AG09319 (cell line): ENCODE measurements around the gene CLIC6.

ENCODE experiments used
- DNase-seq: peaks from one replicate; pipeline ENCODE4 v3.0.0-alpha.2; 2010; ENCODE audit warnings: low read depth; ENCODE audit errors: extremely low read depth
- CTCF ChIP-seq: IDR thresholded peaks from 2 replicates; pipeline ENCODE4 v1.5.1; 2011; ENCODE audit warnings: low read depth, mild to moderate bottlenecking, inconsistent platforms, low read length, moderate library complexity

CLIC6 gene

GRCh38 chr21:34745557-34746255 is 76.9 kb downstream of the CLIC6 start:
- peak; percentile 87 for TF ChIP-seq CTCF
- DNase-seq = peak; percentile 68

- no peak for DNase-seq
- TF ChIP-seq CTCF = no peak
Observed at GRCh38 chr21:34748862-34749261, 80.1 kb downstream of the CLIC6 start.

GRCh38 chr21:34754690-34755647 is 86.2 kb downstream of the CLIC6 start:
- TF ChIP-seq CTCF = no peak
- no peak for DNase-seq

GRCh38 chr21:34761758-34762330 is 93.0 kb downstream of the CLIC6 start:
- no peak for TF ChIP-seq CTCF
- DNase-seq = no peak

- no peak for TF ChIP-seq CTCF
- DNase-seq = no peak
Observed at GRCh38 chr21:34762786-34763185, 94.0 kb downstream of the CLIC6 start.

- TF ChIP-seq CTCF = no peak
Observed at GRCh38 chr21:34764715-34765284, 96.0 kb downstream of the CLIC6 start.

More at GRCh38 chr21:34764715-34765284, 96.0 kb downstream of the CLIC6 start:
- no peak for DNase-seq
